ENCODE measurements around the gene HCFC1.

The HCFC1 gene

DNA sequence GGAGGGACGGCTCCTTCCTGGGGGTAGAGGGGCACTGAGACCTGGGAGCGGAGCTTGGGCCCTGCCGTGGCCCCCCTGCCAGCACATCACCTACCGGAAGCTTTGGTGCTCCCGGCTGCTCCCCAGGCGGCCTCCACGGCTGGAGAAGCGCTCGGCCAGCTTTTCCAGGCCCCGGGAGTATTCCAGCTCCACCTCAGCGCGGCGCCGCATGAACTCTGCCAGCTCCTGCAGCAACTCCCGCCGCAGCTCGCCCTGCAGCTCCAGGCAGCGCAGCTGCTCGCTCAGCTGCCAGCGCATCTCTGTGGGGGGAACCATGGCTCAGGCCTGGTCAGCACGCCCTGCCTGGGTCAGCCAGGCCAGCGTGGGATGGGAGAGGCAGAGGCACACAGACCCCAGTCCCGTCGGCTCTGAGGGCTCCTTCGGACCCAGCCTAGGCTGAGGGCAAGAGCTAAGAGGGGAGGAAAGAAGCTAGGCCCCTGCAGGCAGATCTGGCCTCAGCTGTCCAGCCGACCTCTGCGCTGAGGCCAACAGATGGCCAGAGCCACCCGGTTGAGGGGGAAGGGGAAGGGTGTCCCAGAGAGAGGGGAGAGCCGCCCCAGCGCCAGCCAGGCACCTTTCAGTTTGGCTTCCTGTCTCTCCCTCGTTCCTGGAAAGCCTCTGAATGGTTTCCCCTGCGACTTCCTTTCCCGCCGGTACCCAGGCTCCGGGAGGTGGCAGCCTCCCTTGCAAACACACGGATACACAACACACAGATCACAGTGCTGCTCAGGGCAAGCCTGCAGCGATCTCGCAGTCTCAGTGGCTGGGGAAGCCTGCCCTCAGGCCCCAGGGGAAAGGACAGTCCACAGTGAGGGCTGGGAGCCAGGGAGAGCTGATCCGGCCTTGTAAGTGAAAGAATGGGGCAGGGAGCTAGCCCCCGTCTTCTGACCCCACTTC, 49.8 kb downstream of the HCFC1 start:
- DNase-seq, result no peak

DNA sequence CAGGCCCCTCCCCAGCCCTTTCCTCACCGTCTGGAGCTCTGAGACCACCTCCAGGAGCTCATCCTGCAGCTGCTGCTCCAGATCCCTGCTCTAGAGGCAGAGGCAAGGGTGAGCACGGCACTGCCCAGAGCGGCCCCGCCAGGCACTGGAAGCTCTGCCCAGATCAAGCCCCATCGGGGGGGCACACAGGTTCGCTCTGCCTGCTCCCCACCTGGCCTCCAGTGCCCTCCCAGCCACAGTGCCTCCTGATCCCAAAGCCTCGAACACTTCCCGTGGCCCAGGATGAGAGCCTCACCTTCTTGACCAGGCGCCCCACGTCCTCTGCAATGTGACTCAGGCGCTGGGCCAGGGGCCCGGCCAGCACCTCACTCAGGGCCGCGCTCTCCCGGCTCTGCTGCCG, 50.5 kb downstream of the HCFC1 start:
- DNase-seq, result no peak

DNA sequence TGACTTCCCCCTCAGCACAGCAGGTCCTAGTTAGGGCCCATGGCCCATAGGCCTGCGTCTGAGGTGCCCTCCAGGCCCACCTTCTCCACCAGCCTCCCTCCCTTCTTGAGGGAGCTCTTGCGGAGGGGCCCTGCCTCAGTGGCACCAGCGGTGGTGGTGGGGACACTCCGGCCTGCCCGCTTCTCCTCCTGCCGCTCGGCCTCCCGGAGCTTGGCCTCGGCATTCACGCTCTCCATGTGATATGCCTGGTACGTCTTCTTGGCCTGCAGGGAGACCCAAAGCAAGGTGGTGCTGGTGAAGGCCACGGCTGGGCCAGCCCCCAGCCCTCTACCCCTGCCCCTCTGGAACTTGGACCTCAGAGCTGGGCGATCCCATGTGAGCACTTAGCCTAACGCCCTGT, 51.1 kb downstream of the HCFC1 start:
- DNase-seq, result no peak

DNA sequence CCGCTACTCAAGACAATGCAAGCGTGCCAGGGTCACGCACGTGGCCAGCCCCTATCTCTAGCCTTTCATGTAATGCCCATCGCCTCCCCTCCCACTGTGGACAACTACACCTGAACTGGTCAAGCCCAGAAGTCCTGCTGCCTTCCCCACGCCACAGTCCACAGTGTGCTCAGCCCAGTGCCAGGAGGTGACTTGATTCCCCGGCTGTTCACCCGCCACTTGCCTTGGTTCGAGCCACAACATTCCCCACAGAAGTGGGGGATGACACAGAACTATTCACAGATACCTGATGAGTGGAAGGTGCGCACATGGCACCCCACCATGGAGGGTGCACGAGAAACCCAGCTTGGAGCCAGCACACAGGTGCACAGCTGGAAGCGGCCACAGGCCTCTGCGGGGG, 52.3 kb downstream of the HCFC1 start:
- no peak for DNase-seq

GRCh38 chrX:153917869-153918268, 53.7 kb downstream of the HCFC1 start:
- no peak for DNase-seq

GRCh38 chrX:153913701-153914100, 57.9 kb downstream of the HCFC1 start:
- DNase-seq, result no peak

DNA sequence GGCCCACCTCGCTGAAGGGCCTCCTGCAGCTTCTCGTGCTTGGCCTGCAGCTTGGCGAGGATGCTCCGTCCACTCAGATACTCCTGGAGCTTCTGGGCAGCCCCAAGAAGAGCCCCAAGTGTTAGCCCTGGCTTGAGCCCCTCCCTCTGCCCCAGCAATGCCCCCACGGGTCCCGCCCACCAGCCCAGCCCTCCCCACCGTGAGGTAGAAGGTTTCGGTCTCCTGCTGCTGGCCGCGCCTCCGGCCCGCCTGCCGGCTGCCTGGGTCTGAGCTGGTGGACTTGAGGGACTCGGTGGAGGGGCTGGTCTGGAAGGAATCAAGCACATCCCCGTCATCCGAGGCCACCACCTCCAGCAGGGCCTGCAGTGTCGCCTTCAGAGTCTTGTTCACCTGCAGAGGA, 58.4 kb downstream of the HCFC1 start:
- no peak for DNase-seq

GRCh38 chrX:153911798-153912197, 59.8 kb downstream of the HCFC1 start:
- no peak for DNase-seq

- no peak for DNase-seq
Measured at GRCh38 chrX:153910446-153910845, 61.2 kb downstream of the HCFC1 start.

- no peak for DNase-seq
Measured at GRCh38 chrX:153909980-153910360, 61.6 kb downstream of the HCFC1 start.

DNA sequence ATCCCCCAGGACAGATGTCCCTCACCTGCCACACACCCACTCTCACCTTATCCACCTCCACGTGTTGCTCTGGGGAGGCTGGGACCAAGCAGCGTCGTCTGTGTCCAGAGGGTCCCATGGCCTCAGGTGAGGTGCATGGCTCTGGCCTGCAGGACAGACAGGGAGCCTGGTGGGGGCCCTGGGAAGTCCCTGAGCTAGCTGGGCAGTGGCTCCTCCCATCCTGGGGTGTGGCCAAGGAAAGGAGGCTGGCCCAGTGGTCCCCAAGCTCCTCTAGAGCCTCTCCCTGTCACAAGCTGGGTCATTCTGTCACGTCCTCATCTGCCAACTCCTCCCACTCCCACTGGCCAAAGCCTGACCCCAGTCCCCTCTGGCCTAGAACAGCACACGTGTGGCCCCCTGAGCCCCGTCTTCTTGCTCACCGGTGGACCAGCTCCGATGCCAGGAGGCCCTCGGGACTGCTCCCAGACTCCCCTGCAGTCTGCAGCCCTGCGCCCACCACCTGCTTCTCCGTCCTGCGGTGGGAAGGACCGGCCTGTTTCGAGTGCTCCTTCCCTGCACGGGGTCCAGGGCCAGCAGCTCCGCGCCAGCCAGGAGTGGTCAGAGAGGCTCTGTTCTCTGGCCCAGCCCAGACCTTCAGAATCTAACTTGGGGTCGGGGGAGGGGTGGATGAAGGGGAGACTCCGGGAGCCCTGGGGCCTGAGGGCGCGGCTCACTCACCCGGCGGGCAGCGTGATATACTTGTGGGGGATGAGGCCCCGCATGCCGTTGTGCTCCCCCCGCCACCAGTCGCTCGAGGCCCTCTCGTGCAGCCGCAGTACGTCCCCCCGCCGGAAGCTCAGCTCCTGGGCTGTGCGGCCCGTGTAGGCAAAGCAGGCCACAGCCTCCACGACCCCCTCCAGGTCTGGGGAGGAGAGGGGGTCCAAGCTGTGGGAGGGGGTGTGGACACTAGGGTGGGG, 62.3 kb downstream of the HCFC1 start:
- DNase-seq, result no peak

DNA sequence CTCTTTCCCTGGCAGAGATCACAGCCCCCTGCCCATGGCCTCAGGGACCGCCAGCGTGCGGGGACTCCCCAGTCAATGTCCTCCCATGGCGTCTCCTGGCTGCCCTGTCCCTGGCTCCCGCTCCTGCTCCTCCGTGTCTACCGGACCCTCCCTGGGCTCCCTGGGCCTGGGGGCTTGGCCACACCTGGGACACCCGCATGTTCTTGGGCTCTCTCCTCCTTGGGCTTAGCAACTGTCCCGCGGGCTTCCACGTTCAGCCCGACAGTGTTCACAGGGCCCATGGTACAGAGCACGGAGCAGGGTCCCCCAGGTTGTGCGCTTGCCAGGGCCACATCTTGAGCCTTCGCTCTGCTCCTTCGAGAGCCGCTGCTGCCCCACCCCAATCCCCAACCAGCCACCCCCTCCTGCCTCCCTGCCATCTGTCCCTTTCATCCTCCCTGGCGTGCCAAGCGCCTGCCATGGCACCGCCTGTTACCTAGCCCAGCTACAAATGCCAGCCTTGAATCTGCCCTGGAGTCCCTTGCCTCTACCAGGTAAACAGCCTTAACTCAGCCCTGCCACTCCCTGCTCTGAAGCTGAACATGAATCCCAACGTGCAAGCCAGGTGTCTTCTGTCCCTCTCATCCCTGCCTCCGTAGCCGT, 63.3 kb downstream of the HCFC1 start:
- DNase-seq, result no peak

- DNase-seq, result no peak
Measured at GRCh38 chrX:153907456-153907855, 64.2 kb downstream of the HCFC1 start.

DNA sequence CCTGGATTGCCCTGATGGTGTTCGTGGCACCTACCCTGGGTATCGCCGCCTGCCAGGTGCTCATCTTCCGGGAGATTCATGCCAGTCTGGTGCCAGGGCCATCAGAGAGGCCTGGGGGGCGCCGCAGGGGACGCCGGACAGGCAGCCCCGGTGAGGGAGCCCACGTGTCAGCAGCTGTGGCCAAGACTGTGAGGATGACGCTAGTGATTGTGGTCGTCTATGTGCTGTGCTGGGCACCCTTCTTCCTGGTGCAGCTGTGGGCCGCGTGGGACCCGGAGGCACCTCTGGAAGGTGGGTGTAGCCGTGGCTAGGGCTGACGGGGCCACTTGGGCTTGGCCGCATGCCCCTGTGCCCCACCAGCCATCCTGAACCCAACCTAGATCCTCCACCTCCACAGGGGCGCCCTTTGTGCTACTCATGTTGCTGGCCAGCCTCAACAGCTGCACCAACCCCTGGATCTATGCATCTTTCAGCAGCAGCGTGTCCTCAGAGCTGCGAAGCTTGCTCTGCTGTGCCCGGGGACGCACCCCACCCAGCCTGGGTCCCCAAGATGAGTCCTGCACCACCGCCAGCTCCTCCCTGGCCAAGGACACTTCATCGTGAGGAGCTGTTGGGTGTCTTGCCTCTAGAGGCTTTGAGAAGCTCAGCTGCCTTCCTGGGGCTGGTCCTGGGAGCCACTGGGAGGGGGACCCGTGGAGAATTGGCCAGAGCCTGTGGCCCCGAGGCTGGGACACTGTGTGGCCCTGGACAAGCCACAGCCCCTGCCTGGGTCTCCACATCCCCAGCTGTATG, 65.3 kb downstream of the HCFC1 start:
- no peak for DNase-seq

DNA sequence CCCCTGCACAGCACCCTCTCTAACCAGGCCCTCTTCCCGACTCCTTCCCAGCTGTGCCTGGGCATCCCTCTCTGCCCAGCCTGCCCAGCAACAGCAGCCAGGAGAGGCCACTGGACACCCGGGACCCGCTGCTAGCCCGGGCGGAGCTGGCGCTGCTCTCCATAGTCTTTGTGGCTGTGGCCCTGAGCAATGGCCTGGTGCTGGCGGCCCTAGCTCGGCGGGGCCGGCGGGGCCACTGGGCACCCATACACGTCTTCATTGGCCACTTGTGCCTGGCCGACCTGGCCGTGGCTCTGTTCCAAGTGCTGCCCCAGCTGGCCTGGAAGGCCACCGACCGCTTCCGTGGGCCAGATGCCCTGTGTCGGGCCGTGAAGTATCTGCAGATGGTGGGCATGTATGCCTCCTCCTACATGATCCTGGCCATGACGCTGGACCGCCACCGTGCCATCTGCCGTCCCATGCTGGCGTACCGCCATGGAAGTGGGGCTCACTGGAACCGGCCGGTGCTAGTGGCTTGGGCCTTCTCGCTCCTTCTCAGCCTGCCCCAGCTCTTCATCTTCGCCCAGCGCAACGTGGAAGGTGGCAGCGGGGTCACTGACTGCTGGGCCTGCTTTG, 66.0 kb downstream of the HCFC1 start:
- no peak for DNase-seq

GRCh38 chrX:153903991-153904957, 67.3 kb downstream of the HCFC1 start, which contains the start of gene AVPR2:
Gene AVPR2 (plus strand): TSS chrX:153904673. CDS start chrX:153905146, 473 bp downstream.
- no peak for DNase-seq

- no peak for DNase-seq
Measured at GRCh38 chrX:153903238-153903980, 68.2 kb downstream of the HCFC1 start.

- no peak for DNase-seq
Measured at GRCh38 chrX:153902385-153902784, 69.2 kb downstream of the HCFC1 start.

- DNase-seq, result no peak
Measured at GRCh38 chrX:153901753-153902140, 69.9 kb downstream of the HCFC1 start.

All from kidney glomerular epithelial cell (primary cell).